HCT116 (cell line): Measurements from ENCODE around the gene TIMM13. TPM values are rescaled to one million over a fixed set of nuclear protein-coding genes. Genes with fewer than 3 reads are reported as not detected.

Experiments used
- ATAC-seq: fragments of 200-7000 bp; cut with Tn5 transposase; 2 replicates; pipeline ENCODE4 v1.9.1; 2020; ENCODE audit warnings: mild to moderate bottlenecking, moderate library complexity
- BruUV-seq: library from RNA; stranded (reverse); fragments of 400-500 nt; replicated peaks from 2 replicates; lab custom pipeline; 2021; lab: Mats Ljungman, UMichigan
- CTCF ChIA-PET: fragments of 300-600 bp; sonication (Branson Sonifier 250); formaldehyde crosslinking; loops from one replicate; lab custom pipeline; 2021; ENCODE audit warnings: antibody characterized with exemption; lab: Charles Lee
- POLR2A ChIA-PET: fragments of 300-600, 350-600 bp; sonication (Branson Sonifier 250); formaldehyde crosslinking; loops from one replicate; lab custom pipeline; 2021; ENCODE audit warnings: antibody characterized with exemption; lab: Charles Lee
- RAD21 ChIA-PET, 2 experiments: fragments of 300-600 bp; sonication (Branson Sonifier 250); formaldehyde crosslinking; loops; one replicate each; lab custom pipeline; 2023; ENCODE audit warnings: low total read pairs in 2 of 2; ENCODE audit not compliant: uncharacterized antibody in 2 of 2, unreplicated experiment in 2 of 2, low non-redundant PET in 1 of 2; lab: Charles Lee
- DNase-seq: peaks from one replicate; pipeline ENCODE4 v3.0.0-alpha.2; 2010; ENCODE audit warnings: low read depth, low spot score
- H2AFZ ChIP-seq: fragments of 200-600 bp; shearing (Covaris generic), sonication (generic); 2 replicates; pipeline ENCODE4 v1.6.1; 2017; ENCODE audit warnings: low read depth, mixed run types, mixed read lengths, antibody characterized with exemption, low read length; ENCODE audit not compliant: poor library complexity, severe bottlenecking
- H3K27ac ChIP-seq: 2 replicates; pipeline ENCODE4 v1.5.1; 2012; ENCODE audit warnings: low read depth, low read length
- H3K27me3 ChIP-seq: fragments of 200-600 bp; sonication (generic); 2 replicates; pipeline ENCODE4 v1.6.1; 2016; ENCODE audit warnings: mixed run types, low read length, mixed read lengths; ENCODE audit not compliant: insufficient read depth
- H3K36me3 ChIP-seq, 2 experiments: fragments of 200-500 bp in 1 of 2; fragments of 200-600 bp in 1 of 2; sonication (Bioruptor generic) in 1 of 2; sonication (generic) in 1 of 2; 2 replicates each; pipeline versions ENCODE4 v1.5.1 to v1.6.1; 2014 to 2016; ENCODE audit warnings: low read length in 2 of 2, inconsistent platforms in 1 of 2, mixed read lengths in 1 of 2, mixed run types in 1 of 2; ENCODE audit not compliant: insufficient read depth in 2 of 2, control insufficient read depth in 1 of 2
- H3K4me1 ChIP-seq, 2 experiments: fragments of 200-600 bp in 1 of 2; sonication (generic) in 1 of 2; 2 replicates each; pipeline versions ENCODE4 v1.5.1 to v1.6.1; 2012 to 2017; ENCODE audit warnings: low read length in 2 of 2, inconsistent platforms in 1 of 2, mild to moderate bottlenecking in 1 of 2, mixed read lengths in 1 of 2, mixed run types in 1 of 2, moderate library complexity in 1 of 2; ENCODE audit not compliant: insufficient read depth in 2 of 2, control insufficient read depth in 1 of 2
- H3K4me2 ChIP-seq: fragments of 200-600 bp; sonication (generic); 2 replicates; pipeline ENCODE4 v1.6.1; 2017; ENCODE audit warnings: mixed run types, low read length, mixed read lengths
- H3K4me3 ChIP-seq, 2 experiments: fragments of 200-600 bp in 1 of 2; sonication (generic) in 1 of 2; replicated peaks in 1 of 2; 2 replicates each; pipeline ENCODE4 v1.5.1; 2011 to 2016; ENCODE audit warnings: low read length in 2 of 2, control low read depth in 1 of 2, low read depth in 1 of 2, mild to moderate bottlenecking in 1 of 2, mixed read lengths in 1 of 2, mixed run types in 1 of 2
- H3K79me2 ChIP-seq: fragments of 200-600 bp; sonication (generic); 2 replicates; pipeline ENCODE4 v1.6.1; 2017; ENCODE audit warnings: mild to moderate bottlenecking, mixed run types, low read length, moderate library complexity, mixed read lengths; ENCODE audit not compliant: insufficient read depth
- H3K9ac ChIP-seq: fragments of 200-600 bp; sonication (generic); 2 replicates; pipeline ENCODE4 v1.6.1; 2016; ENCODE audit warnings: low read length, mixed read lengths
- H3K9me2 ChIP-seq: fragments of 200-600 bp; sonication (generic), shearing (Covaris generic); 2 replicates; pipeline ENCODE4 v1.6.1; 2017; ENCODE audit warnings: mixed run types, mild to moderate bottlenecking, moderate library complexity; ENCODE audit not compliant: insufficient read depth
- H3K9me3 ChIP-seq, 2 experiments: fragments of 200-500 bp in 1 of 2; fragments of 200-600 bp in 1 of 2; sonication (Bioruptor generic) in 1 of 2; sonication (generic) in 1 of 2; 2 replicates each; pipeline ENCODE4 v1.6.1; 2014 to 2017; ENCODE audit warnings: low read length in 2 of 2, mixed read lengths in 2 of 2, inconsistent platforms in 1 of 2, low read depth in 1 of 2, mild to moderate bottlenecking in 1 of 2, mixed run types in 1 of 2, moderate library complexity in 1 of 2; ENCODE audit not compliant: control insufficient read depth in 1 of 2, insufficient read depth in 1 of 2
- H4K20me1 ChIP-seq: fragments of 200-600 bp; sonication (generic), shearing (Covaris generic); 2 replicates; pipeline ENCODE4 v1.6.1; 2017; ENCODE audit warnings: mixed run types, mild to moderate bottlenecking, moderate library complexity; ENCODE audit not compliant: insufficient read depth
- CBX3 ChIP-seq: IDR thresholded peaks from 2 replicates; pipeline ENCODE4 v1.6.1; 2012; ENCODE audit warnings: low read depth
- EGR1 ChIP-seq: IDR thresholded peaks from 2 replicates; pipeline ENCODE4 v1.6.1; 2012; ENCODE audit warnings: low read depth
- ELF1 ChIP-seq: IDR thresholded peaks from 2 replicates; pipeline ENCODE4 v1.6.1; 2012; ENCODE audit warnings: low read depth, borderline replicate concordance
- EZH2phosphoT487 ChIP-seq: fragments of 200-600 bp; IDR thresholded peaks from 2 replicates; pipeline ENCODE4 v1.6.1; 2018; ENCODE audit warnings: antibody characterized with exemption, borderline replicate concordance
- JUND ChIP-seq: IDR thresholded peaks from 2 replicates; pipeline ENCODE4 v1.6.1; 2012
- POLR2A ChIP-seq: IDR thresholded peaks from 2 replicates; pipeline ENCODE4 v1.7.0; 2011; ENCODE audit warnings: borderline replicate concordance; ENCODE audit not compliant: insufficient read depth, insufficient read length; ENCODE audit errors: extremely low read depth
- POLR2AphosphoS5 ChIP-seq: IDR thresholded peaks from 2 replicates; pipeline ENCODE4 v1.6.1; 2011; ENCODE audit warnings: mild to moderate bottlenecking, low read depth, low read length, moderate library complexity
- SIN3A ChIP-seq: IDR thresholded peaks from 2 replicates; pipeline ENCODE4 v1.6.1; 2012; ENCODE audit warnings: low read depth
- SRF ChIP-seq: IDR thresholded peaks from 2 replicates; pipeline ENCODE4 v1.6.1; 2012; ENCODE audit warnings: low read depth
- TCF7L2 ChIP-seq: IDR thresholded peaks from 2 replicates; pipeline ENCODE4 v1.7.0; 2011; ENCODE audit warnings: borderline replicate concordance, inconsistent platforms; ENCODE audit not compliant: insufficient read depth, insufficient read length; ENCODE audit errors: extremely low read depth
- ZFX ChIP-seq: fragments of 450-650 bp; IDR thresholded peaks from 2 replicates; pipeline ENCODE4 v1.6.1; 2017
- intact Hi-C: fragments of 100-400 bp; cut with micrococcal nuclease; formaldehyde crosslinking; loops from 2 replicates; pipeline ENCODE4 v1.10.0; 2022
- total RNA-seq: library from RNA; stranded (reverse); gene quantifications from one replicate; pipeline ENCODE4 v1.2.1, GENCODE V29; 2021; ENCODE audit not compliant: unreplicated experiment
- TF ChIP-seq, protein P1 (sequence below): IDR thresholded peaks from 2 replicates; pipeline ENCODE4 v1.6.1; 2012; ENCODE audit warnings: low read depth
- TF ChIP-seq, protein P2 (sequence below): IDR thresholded peaks from 2 replicates; pipeline ENCODE4 v1.6.1; 2012
- TF ChIP-seq, protein P3 (sequence below), 3 experiments: fragments of 200-600 bp in 1 of 3; sonication (generic) in 1 of 3; IDR thresholded peaks in 2 of 3; conservative IDR thresholded peaks in 1 of 3; 2 replicates each; pipeline ENCODE4 v1.5.1; 2012 to 2017; ENCODE audit warnings: low read depth in 2 of 3, low read length in 2 of 3, antibody characterized with exemption in 1 of 3, borderline replicate concordance in 1 of 3, control low read depth in 1 of 3, mild to moderate bottlenecking in 1 of 3, mixed read lengths in 1 of 3, mixed run types in 1 of 3, moderate library complexity in 1 of 3; ENCODE audit not compliant: insufficient read depth in 1 of 3
- TF ChIP-seq, protein P4 (sequence below): IDR thresholded peaks from 2 replicates; pipeline ENCODE4 v1.6.1; 2012

The TIMM13 gene
- total RNA-seq, 1 experiment from 2014 or later = 151 TPM

DNA sequence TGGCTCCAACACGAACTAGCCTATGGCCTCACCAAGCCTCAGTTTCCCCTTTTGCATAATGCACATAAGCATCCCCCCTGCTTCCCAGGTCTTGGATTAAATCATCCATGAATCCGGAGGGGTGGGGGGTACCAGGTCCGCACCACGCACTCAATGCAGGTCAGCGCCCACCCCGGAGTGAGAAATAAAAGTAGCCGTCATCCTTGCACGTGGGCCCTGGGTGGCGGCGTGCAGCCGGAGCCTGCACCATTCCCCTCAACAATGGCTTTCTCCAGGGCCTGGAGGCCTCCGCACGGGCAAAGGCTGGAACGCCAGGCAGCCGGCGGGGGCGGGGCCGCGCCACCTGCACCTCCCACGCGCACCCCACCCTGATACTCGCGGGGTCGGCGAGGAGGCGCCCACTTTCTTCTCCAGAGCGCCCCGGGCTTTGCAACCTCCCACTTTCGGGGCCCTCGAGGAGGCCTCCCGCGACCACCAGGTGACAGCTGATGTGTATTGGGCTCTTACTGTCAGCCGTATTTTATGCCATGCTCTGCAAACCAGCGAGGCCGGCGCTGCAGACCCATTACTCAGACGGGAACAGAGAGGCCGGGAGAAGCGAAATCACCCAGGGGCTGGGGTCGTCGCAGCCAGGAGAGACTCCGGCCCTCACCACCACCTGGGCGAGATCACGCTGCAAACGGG, 47.8 kb upstream of the TIMM13 start (continued):
- TF ChIP-seq, protein P1, sequence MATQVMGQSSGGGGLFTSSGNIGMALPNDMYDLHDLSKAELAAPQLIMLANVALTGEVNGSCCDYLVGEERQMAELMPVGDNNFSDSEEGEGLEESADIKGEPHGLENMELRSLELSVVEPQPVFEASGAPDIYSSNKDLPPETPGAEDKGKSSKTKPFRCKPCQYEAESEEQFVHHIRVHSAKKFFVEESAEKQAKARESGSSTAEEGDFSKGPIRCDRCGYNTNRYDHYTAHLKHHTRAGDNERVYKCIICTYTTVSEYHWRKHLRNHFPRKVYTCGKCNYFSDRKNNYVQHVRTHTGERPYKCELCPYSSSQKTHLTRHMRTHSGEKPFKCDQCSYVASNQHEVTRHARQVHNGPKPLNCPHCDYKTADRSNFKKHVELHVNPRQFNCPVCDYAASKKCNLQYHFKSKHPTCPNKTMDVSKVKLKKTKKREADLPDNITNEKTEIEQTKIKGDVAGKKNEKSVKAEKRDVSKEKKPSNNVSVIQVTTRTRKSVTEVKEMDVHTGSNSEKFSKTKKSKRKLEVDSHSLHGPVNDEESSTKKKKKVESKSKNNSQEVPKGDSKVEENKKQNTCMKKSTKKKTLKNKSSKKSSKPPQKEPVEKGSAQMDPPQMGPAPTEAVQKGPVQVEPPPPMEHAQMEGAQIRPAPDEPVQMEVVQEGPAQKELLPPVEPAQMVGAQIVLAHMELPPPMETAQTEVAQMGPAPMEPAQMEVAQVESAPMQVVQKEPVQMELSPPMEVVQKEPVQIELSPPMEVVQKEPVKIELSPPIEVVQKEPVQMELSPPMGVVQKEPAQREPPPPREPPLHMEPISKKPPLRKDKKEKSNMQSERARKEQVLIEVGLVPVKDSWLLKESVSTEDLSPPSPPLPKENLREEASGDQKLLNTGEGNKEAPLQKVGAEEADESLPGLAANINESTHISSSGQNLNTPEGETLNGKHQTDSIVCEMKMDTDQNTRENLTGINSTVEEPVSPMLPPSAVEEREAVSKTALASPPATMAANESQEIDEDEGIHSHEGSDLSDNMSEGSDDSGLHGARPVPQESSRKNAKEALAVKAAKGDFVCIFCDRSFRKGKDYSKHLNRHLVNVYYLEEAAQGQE = no peak
- TF ChIP-seq POLR2A (no peak), ELF1 (no peak)
- TF ChIP-seq, protein P2, sequence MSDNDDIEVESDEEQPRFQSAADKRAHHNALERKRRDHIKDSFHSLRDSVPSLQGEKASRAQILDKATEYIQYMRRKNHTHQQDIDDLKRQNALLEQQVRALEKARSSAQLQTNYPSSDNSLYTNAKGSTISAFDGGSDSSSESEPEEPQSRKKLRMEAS = peak; percentile 27
- TF ChIP-seq, all 23 proteins: peak for 4

DNA sequence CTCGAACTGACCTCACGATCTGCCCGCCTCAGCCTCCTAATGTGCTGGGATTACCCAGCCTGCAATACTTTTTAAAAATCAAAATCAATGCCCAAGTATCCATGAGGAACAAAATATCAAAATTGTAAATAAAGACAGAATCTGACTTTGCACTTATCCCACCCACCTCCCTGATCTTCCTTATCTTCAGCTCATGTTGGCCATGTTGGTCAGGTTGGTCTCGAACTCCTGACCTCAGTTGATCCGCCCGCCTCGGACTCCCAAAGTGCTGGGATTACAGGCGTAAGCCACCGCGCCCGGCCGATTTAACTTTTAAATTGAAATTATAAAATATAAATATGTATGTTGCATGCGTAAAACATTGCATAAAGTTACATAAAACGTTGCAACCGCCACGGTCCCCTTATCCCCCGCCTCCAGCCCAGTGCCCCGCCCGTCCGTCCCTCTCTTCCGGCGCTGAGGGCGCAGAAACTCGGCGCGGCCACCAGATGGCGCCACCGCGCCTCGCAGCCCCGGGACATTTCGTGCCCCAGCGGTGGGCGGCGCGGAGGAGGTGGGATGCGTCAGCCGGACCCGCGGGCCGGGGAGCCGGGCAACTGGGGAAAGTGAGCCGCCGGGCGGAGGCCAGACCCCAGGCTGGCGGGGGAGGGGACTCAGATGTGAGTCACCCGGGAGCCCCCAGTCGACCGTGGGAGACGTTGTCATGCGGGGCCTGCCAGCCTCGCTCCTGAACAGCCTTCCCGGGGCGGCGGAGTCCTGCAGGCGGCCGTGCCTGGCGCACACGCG, 47.0 kb upstream of the TIMM13 start:
- H2AFZ ChIP-seq = peak overlapping the region; percentile 100
- H3K4me2 ChIP-seq = peak overlapping the region; percentile 98
- intact Hi-C loops = loop anchor here (1.0 kb wide), 2 partner anchors 105 to 137 kb away; no protein-coding TSS in a partner anchor
- peaks cover 24% of the 10 kb centered on the region for H3K79me2 ChIP-seq
- H3K4me1 ChIP-seq = peaks cover 23 to 53% of the 10 kb centered on the region in 2 experiments
- H3K9me3 ChIP-seq = no peaks in the 10 kb centered on the region
- H3K27me3 ChIP-seq = no peaks in the 10 kb centered on the region
- no peak for DNase-seq
- ChIA-PET RAD21 (interaction anchor here (0.7 to 2.3 kb wide), 5 partner anchors 51 to 162 kb away, joined by 3 to 10 read pairs (median 6); no protein-coding TSS in a partner anchor), CTCF (interaction anchor here (0.7 to 1.4 kb wide), 9 partner anchors 9 to 163 kb away, joined by 3 to 22 read pairs (median 3); no protein-coding TSS in a partner anchor), POLR2A (interaction anchor here (0.7 to 4.0 kb wide), 5 partner anchors 11 to 137 kb away, joined by 3 to 73 read pairs (median 6); no protein-coding TSS in a partner anchor)
- peak overlapping the region; percentile 67; the same call in 1 of the 2 replicates for H3K27ac ChIP-seq
- H3K4me3 ChIP-seq = peak overlapping the region; percentile 49 to 96
- no peaks in the 10 kb centered on the region for H3K9me2 ChIP-seq
- peak overlapping the region; percentile 66 for H3K9ac ChIP-seq
- no TSS peak for BruUV-seq
- H4K20me1 ChIP-seq = peaks cover 14% of the 10 kb centered on the region; the same call in 1 of the 2 replicates
- ATAC-seq = peak; percentile 70
- H3K36me3 ChIP-seq = peaks cover 2 to 20% of the 10 kb centered on the region in 2 experiments; a peak in 1 of 4 replicates
- TF ChIP-seq SRF (no peak), EGR1 (peak; percentile 74), SIN3A (no peak), ZFX (0 out of 2 replicates have a peak, but pooled peaks have one; percentile 40), POLR2AphosphoS5 (peak; percentile 27; the same call in 1 of the 2 replicates), JUND (no peak), TCF7L2 (peak; percentile 38), POLR2A (no peak), CBX3 (peak; percentile 44; the same call in 1 of the 2 replicates), EZH2phosphoT487 (no peak)
- TF ChIP-seq, protein P3, sequence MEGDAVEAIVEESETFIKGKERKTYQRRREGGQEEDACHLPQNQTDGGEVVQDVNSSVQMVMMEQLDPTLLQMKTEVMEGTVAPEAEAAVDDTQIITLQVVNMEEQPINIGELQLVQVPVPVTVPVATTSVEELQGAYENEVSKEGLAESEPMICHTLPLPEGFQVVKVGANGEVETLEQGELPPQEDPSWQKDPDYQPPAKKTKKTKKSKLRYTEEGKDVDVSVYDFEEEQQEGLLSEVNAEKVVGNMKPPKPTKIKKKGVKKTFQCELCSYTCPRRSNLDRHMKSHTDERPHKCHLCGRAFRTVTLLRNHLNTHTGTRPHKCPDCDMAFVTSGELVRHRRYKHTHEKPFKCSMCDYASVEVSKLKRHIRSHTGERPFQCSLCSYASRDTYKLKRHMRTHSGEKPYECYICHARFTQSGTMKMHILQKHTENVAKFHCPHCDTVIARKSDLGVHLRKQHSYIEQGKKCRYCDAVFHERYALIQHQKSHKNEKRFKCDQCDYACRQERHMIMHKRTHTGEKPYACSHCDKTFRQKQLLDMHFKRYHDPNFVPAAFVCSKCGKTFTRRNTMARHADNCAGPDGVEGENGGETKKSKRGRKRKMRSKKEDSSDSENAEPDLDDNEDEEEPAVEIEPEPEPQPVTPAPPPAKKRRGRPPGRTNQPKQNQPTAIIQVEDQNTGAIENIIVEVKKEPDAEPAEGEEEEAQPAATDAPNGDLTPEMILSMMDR (IDR thresholded peaks at IDR 0.05 in 2 of 3, conservative IDR thresholded peaks at IDR 0.05 in 1 of 3; ENCODE audit: borderline replicate concordance in 1 of 3, insufficient read depth in 1 of 3, low read depth in 2 of 3, low read length in 2 of 3) = peak; percentile 82 to 97 (median 82)
- TF ChIP-seq, protein P2 = no peak; the same call in 1 of the 2 replicates
- TF ChIP-seq, protein P4, sequence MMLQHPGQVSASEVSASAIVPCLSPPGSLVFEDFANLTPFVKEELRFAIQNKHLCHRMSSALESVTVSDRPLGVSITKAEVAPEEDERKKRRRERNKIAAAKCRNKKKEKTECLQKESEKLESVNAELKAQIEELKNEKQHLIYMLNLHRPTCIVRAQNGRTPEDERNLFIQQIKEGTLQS = no peak
